Stimulated activated CD4-positive, alpha-beta T cell treated with anti-CD3 and anti-CD28 coated beads, Interleukin-15, amount 100 ng/mL, for 24 hours (primary cell): Measurements from ENCODE around the gene IL3.

Source experiments
- DNase-seq: peaks from one replicate; pipeline ENCODE4 v3.0.0-alpha.2; 2020

IL3 gene

GRCh38 chr5:132074091-132074771 is 13.8 kb downstream of the IL3 start:
- no peak for DNase-seq

- peak; percentile 68 for DNase-seq
Measured at GRCh38 chr5:132074772-132075718, 14.6 kb downstream of the IL3 start.

- no peak for DNase-seq
Measured at GRCh38 chr5:132075719-132076077, 15.2 kb downstream of the IL3 start.

- no peak for DNase-seq
Measured at GRCh38 chr5:132076202-132076830, 15.9 kb downstream of the IL3 start.

- no peak for DNase-seq
Measured at GRCh38 chr5:132076983-132077382, 16.5 kb downstream of the IL3 start.

GRCh38 chr5:132079081-132079480 is 18.6 kb downstream of the IL3 start:
- DNase-seq = no peak

- no peak for DNase-seq
Measured at GRCh38 chr5:132079619-132080018, 19.2 kb downstream of the IL3 start.

GRCh38 chr5:132080595-132080994 is 20.1 kb downstream of the IL3 start:
- no peak for DNase-seq

GRCh38 chr5:132081458-132081857 is 21.0 kb downstream of the IL3 start:
- no peak for DNase-seq

- no peak for DNase-seq
Measured at GRCh38 chr5:132082329-132083023, 22.0 kb downstream of the IL3 start.

- DNase-seq = peak; percentile 77
Measured at GRCh38 chr5:132083071-132083678, 22.7 kb downstream of the IL3 start.

GRCh38 chr5:132085686-132086085 is 25.2 kb downstream of the IL3 start:
- DNase-seq = no peak

GRCh38 chr5:132086277-132086794 is 25.9 kb downstream of the IL3 start:
- no peak for DNase-seq

- DNase-seq = no peak
Measured at GRCh38 chr5:132087176-132087575, 26.7 kb downstream of the IL3 start.

GRCh38 chr5:132087661-132088060 is 27.2 kb downstream of the IL3 start:
- DNase-seq = no peak

GRCh38 chr5:132089363-132089762 is 28.9 kb downstream of the IL3 start:
- DNase-seq = no peak

GRCh38 chr5:132090107-132090506 is 29.7 kb downstream of the IL3 start:
- no peak for DNase-seq

- DNase-seq = no peak
Measured at GRCh38 chr5:132093271-132093670, 32.8 kb downstream of the IL3 start.

GRCh38 chr5:132094393-132095076 is 34.1 kb downstream of the IL3 start:
- no peak for DNase-seq

GRCh38 chr5:132095077-132095410 is 34.6 kb downstream of the IL3 start:
- DNase-seq = no peak

- no peak for DNase-seq
Measured at GRCh38 chr5:132095424-132095972, 35.0 kb downstream of the IL3 start.

- no peak for DNase-seq
Measured at GRCh38 chr5:132096904-132097303, 36.4 kb downstream of the IL3 start.
